Measurements from ENCODE around the gene SLC46A3. TPM values are rescaled to one million over a fixed set of nuclear protein-coding genes. Genes with fewer than 3 reads are reported as not detected.

The SLC46A3 gene
- total and polyA plus RNA-seq, 2 experiments from 2014 or later = 0.16 to 0.28 TPM

GRCh38 chr13:28650284-28650683 is 68.5 kb downstream of the SLC46A3 start:
- no peak overlapping the region for H3K4me2 ChIP-seq
- no peaks in the 10 kb centered on the region for H3K27me3 ChIP-seq (ENCODE audit: insufficient read depth)
- Mint-ChIP-seq H3K27ac (no peak overlapping the region), H3K27me3 (ENCODE audit: insufficient read depth, low read depth, poor library complexity) (peaks cover 1% of the 10 kb centered on the region), H3K4me1 (peaks cover 3% of the 10 kb centered on the region; the same call in 2 of the 3 replicates), H3K9me3 (no peaks in the 10 kb centered on the region), H3K4me3 (no peak overlapping the region), H3K36me3 (ENCODE audit: low read depth) (no peaks in the 10 kb centered on the region; the same call in 2 of the 3 replicates)
- DNase-seq (ENCODE audit: low spot score) (no peak), ATAC-seq (no peak)
- TF ChIP-seq ZNF114 (CRISPR knock-in tag; IDR thresholded peaks at IDR 0.05) (no peak), EZH2 (IDR thresholded peaks at IDR 0.05; ENCODE audit: low read depth, unreplicated experiment) (no peak), CREB1 (CRISPR knock-in tag; IDR thresholded peaks at IDR 0.05; ENCODE audit: low read depth) (no peak), POLR2AphosphoS5 (IDR thresholded peaks at IDR 0.05; ENCODE audit: low read depth) (no peak), ZNF462 (CRISPR knock-in tag; IDR thresholded peaks at IDR 0.05) (no peak), ZNF331 (CRISPR knock-in tag; IDR thresholded peaks at IDR 0.05; ENCODE audit: low read depth) (no peak)
- no peaks in the 10 kb centered on the region for H3K9me2 ChIP-seq (ENCODE audit: insufficient read depth)
- H3K4me1 ChIP-seq (ENCODE audit: insufficient read depth) = no peaks in the 10 kb centered on the region
- no peak overlapping the region for H3K27ac ChIP-seq (ENCODE audit: low read depth)
- H3K4me3 ChIP-seq = no peak overlapping the region
- no peaks in the 10 kb centered on the region for H3F3A ChIP-seq (replicated peaks; ENCODE audit: low read depth)
- peaks cover 5% of the 10 kb centered on the region for H3K79me2 ChIP-seq (replicated peaks; ENCODE audit: insufficient read depth)
- no peak overlapping the region for H2AFZ ChIP-seq
- H4K20me1 ChIP-seq (replicated peaks; ENCODE audit: insufficient read depth) = no peaks in the 10 kb centered on the region
- no peaks in the 10 kb centered on the region for H3K36me3 ChIP-seq (ENCODE audit: insufficient read depth)

Small RNA genes within 50 kb of the gene (small RNA-seq; reads per million reads assigned to genes)
- not detected for gene RNU6-53P (ENCODE audit: low replicate concordance)

Other genes starting within 250 kb of the SLC46A3 start
- gene FLT1, start 223.8 kb downstream of the SLC46A3 start, total RNA-seq (2014; rRNA removed; shearing (Covaris generic)) = 112 and 116 TPM in 2 replicates
- gene FLT1, start 223.8 kb downstream of the SLC46A3 start, polyA plus RNA-seq (2016; fragmentation: Nextera tagmentation; extraction: Ambion mirVana) = 22.3 and 26.8 TPM in 2 replicates
- 92.6 and 95.9 TPM in 2 replicates for gene POMP, start 59.8 kb downstream of the SLC46A3 start, total RNA-seq (2014; rRNA removed; shearing (Covaris generic))
- 389 and 446 TPM in 2 replicates for gene POMP, start 59.8 kb downstream of the SLC46A3 start, polyA plus RNA-seq (2016; fragmentation: Nextera tagmentation; extraction: Ambion mirVana)
- gene MTUS2, start 101.4 kb upstream of the SLC46A3 start, total RNA-seq (2014; rRNA removed; shearing (Covaris generic)) = 0.31 and 0.38 TPM in 2 replicates
- gene MTUS2, start 101.4 kb upstream of the SLC46A3 start, polyA plus RNA-seq (2016; fragmentation: Nextera tagmentation; extraction: Ambion mirVana) = 0.12 and 0.27 TPM in 2 replicates

All from GM23338 (cell line).